ENCODE results near the gene CACNA1C.

DNA sequence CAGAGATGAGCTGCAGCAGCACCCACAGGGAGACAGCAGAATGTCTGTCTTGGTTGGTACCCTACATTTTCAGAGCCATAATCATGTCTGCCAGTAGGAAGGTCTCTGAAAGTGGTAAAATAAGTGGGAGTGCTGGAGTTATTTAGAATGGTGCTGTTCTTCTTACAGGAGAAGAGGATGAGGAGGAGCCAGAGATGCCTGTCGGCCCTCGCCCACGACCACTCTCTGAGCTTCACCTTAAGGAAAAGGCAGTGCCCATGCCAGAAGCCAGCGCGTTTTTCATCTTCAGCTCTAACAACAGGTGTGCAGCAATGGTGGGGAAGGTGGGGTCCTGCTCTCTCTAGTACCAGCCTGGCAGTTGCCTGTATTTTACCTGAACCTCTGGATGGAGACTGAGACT lies 540.3 kb downstream of the CACNA1C start:
- TF ChIP-seq, protein P1, sequence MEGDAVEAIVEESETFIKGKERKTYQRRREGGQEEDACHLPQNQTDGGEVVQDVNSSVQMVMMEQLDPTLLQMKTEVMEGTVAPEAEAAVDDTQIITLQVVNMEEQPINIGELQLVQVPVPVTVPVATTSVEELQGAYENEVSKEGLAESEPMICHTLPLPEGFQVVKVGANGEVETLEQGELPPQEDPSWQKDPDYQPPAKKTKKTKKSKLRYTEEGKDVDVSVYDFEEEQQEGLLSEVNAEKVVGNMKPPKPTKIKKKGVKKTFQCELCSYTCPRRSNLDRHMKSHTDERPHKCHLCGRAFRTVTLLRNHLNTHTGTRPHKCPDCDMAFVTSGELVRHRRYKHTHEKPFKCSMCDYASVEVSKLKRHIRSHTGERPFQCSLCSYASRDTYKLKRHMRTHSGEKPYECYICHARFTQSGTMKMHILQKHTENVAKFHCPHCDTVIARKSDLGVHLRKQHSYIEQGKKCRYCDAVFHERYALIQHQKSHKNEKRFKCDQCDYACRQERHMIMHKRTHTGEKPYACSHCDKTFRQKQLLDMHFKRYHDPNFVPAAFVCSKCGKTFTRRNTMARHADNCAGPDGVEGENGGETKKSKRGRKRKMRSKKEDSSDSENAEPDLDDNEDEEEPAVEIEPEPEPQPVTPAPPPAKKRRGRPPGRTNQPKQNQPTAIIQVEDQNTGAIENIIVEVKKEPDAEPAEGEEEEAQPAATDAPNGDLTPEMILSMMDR (conservative IDR thresholded peaks at IDR 0.05; ENCODE audit: low read depth, low read length), result no peak
- TF ChIP-seq CEBPB (IDR thresholded peaks at IDR 0.05; ENCODE audit: low read depth, low read length) (no peak), POLR2A (IDR thresholded peaks at IDR 0.05; ENCODE audit: low read depth, low read length) (no peak), RCOR1 (IDR thresholded peaks at IDR 0.05; ENCODE audit: insufficient replicate concordance, low read length) (no peak), RFX5 (IDR thresholded peaks at IDR 0.05; ENCODE audit: low read depth, low read length) (no peak), MXI1 (IDR thresholded peaks at IDR 0.05; ENCODE audit: borderline replicate concordance, low read depth, low read length) (no peak), NFE2L2 (IDR thresholded peaks at IDR 0.05; ENCODE audit: low read depth, low read length) (no peak)
- TF ChIP-seq, protein P2, sequence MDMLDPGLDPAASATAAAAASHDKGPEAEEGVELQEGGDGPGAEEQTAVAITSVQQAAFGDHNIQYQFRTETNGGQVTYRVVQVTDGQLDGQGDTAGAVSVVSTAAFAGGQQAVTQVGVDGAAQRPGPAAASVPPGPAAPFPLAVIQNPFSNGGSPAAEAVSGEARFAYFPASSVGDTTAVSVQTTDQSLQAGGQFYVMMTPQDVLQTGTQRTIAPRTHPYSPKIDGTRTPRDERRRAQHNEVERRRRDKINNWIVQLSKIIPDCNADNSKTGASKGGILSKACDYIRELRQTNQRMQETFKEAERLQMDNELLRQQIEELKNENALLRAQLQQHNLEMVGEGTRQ (IDR thresholded peaks at IDR 0.05; ENCODE audit: low read depth, low read length), result no peak

All from IMR-90 (cell line).